SK-N-MC (cell line): ENCODE results near the gene KCTD14.

Experiments
- EZH2 ChIP-seq: fragments of 200-600 bp; sonication (generic); IDR thresholded peaks from one replicate; pipeline ENCODE4 v1.6.1; 2017; ENCODE audit warnings: antibody characterized with exemption
- FOXP2 ChIP-seq: optimal IDR thresholded peaks from 2 replicates; pipeline ENCODE3; 2011; ENCODE audit warnings: mild to moderate bottlenecking, moderate library complexity; ENCODE audit not compliant: insufficient read depth; ENCODE audit errors: extremely low read length, control extremely low read depth
- POLR2AphosphoS5 ChIP-seq: IDR thresholded peaks from 2 replicates; pipeline ENCODE4 v1.6.1; 2012; ENCODE audit warnings: mild to moderate bottlenecking, low read depth, low read length, borderline replicate concordance

DNA sequence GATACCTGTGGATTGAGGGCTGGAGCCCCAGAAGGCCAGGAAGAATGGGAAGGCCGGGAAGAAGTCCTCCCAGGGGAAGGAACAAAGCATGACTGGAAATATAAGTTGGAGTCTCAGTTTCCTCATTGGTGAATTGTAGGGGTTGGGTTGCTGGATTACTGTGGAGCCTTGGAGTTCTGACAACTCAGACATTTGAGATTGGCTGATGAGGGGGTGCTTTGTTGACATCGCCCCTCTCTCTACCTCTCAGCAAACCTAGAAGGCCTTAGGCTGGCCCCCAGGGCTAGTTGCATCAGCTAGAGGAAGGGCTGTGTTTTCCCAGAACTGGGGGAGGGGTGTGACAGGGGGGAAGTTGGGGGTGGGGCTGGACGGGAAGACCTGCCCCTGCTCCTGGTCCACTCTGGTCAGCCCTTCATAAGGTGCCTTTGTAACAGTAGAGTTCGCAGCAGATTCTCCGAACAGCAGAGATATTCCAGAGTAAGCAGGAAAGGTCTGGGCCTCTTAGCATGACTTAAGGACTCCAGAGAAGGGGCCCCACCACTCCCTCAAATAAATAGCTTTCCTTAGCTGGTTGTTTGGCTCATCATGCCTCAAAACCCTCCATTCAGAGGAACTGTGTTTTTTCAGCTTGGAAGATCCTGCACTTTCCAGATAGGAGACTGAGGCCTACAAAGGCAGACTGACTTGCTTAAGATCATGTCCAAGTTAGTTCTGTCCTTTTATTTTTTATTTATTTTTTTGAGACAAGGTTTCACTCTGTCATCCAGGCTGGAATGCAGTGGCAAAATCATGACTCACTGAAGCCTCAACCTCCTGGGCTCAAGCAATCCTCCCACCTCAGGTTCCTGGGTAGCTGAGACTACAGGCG lies 28.1 kb upstream of the KCTD14 start:
- TF ChIP-seq FOXP2 (no peak), POLR2AphosphoS5 (no peak), EZH2 (no peak)
